Measurements from ENCODE around the gene STYXL1.

STYXL1 gene

DNA sequence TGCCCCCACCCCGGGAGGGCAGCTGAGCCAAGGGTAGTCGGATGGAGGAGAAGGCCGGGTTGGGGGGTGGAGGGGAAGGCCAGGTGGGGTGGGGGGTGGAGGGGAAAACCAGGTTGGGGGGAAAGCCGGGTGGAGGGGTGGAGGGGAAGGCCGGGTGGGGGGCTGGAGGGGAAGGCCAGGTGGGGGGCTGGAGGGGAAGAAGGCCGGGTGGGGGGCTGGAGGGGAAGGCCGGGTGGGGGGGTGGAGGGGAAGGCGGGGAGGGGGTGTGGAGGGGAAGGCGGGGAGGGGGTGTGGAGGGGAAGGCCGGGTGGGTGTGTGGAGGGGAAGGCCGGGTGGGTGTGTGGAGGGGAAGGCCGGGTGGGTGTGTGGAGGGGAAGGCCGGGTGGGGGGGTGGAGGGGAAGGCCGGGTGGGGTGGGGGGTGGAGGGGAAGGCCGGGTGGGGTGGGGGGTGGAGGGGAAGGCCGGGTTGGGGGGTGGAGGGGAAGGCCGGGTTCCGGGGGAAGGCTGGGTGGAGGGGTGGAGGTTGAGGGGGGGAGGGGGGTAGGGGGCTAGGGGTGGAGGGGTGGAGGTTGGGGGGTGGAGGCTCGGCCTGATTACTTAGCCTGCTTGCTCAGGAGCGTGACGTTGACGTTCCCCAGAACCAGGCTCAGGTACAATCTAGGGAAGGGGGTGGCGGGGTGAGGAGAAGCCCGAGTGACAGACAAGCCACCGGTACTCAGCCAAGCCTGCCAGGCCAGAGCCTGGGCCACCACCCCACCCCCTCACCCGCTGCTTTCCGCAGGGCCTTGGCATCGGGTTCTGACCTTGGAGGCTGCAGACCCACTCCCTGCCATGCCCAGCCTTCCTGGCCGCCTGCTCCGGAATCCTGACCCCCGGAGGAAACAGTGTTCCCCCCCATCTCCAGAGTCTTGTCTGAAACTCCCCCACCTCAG lies 59.0 kb downstream of the STYXL1 start:
- Histone ChIP-seq H3K79me2 (ENCODE audit: control insufficient read depth, low read length) (no peaks in the 10 kb centered on the region), H3F3A (ENCODE audit: control insufficient read depth, insufficient read depth) (no peaks in the 10 kb centered on the region), H3K9me2 (replicated peaks; ENCODE audit: control insufficient read depth, low read length) (no peaks in the 10 kb centered on the region), H3K9me3 (ENCODE audit: control insufficient read depth, insufficient read depth, low read length) (no peaks in the 10 kb centered on the region), H3K4me1 (ENCODE audit: control insufficient read depth, low read length) (peaks cover 7% of the 10 kb centered on the region; the same call in 1 of the 2 replicates), H3K4me3 (ENCODE audit: low read length) (no peak overlapping the region), H3K27me3 (ENCODE audit: control insufficient read depth, low read length) (no peaks in the 10 kb centered on the region), H3K4me2 (ENCODE audit: low read length) (no peak overlapping the region), H4K20me1 (ENCODE audit: control insufficient read depth, insufficient read depth, low read depth, low read length) (no peaks in the 10 kb centered on the region; the same call in 1 of the 2 replicates), H3K27ac (ENCODE audit: low read depth, low read length) (no peak overlapping the region), H3K36me3 (ENCODE audit: control insufficient read depth, low read length) (peaks cover 16% of the 10 kb centered on the region; the same call in 1 of the 2 replicates)
- no peak for TF ChIP-seq EZH2phosphoT487 (IDR thresholded peaks at IDR 0.05; ENCODE audit: borderline replicate concordance, low read length)
- TF ChIP-seq, protein P1, sequence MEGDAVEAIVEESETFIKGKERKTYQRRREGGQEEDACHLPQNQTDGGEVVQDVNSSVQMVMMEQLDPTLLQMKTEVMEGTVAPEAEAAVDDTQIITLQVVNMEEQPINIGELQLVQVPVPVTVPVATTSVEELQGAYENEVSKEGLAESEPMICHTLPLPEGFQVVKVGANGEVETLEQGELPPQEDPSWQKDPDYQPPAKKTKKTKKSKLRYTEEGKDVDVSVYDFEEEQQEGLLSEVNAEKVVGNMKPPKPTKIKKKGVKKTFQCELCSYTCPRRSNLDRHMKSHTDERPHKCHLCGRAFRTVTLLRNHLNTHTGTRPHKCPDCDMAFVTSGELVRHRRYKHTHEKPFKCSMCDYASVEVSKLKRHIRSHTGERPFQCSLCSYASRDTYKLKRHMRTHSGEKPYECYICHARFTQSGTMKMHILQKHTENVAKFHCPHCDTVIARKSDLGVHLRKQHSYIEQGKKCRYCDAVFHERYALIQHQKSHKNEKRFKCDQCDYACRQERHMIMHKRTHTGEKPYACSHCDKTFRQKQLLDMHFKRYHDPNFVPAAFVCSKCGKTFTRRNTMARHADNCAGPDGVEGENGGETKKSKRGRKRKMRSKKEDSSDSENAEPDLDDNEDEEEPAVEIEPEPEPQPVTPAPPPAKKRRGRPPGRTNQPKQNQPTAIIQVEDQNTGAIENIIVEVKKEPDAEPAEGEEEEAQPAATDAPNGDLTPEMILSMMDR (IDR thresholded peaks at IDR 0.05; ENCODE audit: low read depth, low read length, poor library complexity, severe bottlenecking), result no peak

DNA sequence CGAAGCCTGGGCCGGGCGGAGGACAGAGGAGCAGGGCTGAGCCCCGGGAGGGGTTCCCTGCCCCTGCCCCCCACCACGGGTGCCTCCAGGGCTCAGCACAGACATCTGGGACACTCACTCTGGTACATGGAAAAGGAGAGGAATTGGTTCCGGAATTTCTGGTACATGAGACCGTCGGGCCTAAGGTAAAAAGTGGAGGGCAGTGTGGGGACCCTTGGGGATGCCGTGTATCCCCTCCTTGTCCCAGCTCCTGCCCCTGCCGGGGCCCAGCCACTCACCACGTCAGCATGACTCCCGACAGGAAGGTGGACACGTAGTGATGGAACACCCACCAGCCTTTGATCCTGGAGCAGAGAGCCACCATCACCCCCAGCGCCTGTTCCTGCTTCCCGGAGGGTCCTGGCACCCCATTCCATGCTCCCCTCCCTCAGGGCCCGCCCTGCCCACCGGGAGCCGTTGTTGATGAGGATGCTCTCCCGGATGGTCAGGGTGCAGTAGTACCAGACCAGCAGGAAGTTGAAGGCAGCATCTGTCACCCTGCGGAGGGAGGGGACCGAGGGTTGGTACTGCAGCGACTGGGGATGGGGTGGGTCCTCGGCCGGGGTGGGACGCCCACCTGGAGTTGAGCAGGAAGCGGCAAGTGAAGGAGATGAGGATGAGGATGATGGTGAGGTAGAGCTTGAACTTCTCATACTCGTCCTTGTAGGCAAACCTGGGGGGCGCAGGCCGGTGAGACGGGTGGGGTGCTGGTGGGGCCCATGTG lies 59.8 kb downstream of the STYXL1 start:
- TF ChIP-seq, protein P1 (IDR thresholded peaks at IDR 0.05; ENCODE audit: low read depth, low read length, poor library complexity, severe bottlenecking), result no peak
- no peak for TF ChIP-seq EZH2phosphoT487 (IDR thresholded peaks at IDR 0.05; ENCODE audit: borderline replicate concordance, low read length)
- H3K36me3 ChIP-seq (ENCODE audit: control insufficient read depth, low read length), result peaks cover 19% of the 10 kb centered on the region; the same call in 1 of the 2 replicates
- H4K20me1 ChIP-seq (ENCODE audit: control insufficient read depth, insufficient read depth, low read depth, low read length), result no peaks in the 10 kb centered on the region; the same call in 1 of the 2 replicates
- H3K9me3 ChIP-seq (ENCODE audit: control insufficient read depth, insufficient read depth, low read length), result no peaks in the 10 kb centered on the region
- no peaks in the 10 kb centered on the region for H3K79me2 ChIP-seq (ENCODE audit: control insufficient read depth, low read length)
- no peak overlapping the region for H3K27ac ChIP-seq (ENCODE audit: low read depth, low read length)
- H3F3A ChIP-seq (ENCODE audit: control insufficient read depth, insufficient read depth), result no peaks in the 10 kb centered on the region
- no peak overlapping the region for H3K4me2 ChIP-seq (ENCODE audit: low read length)
- no peaks in the 10 kb centered on the region for H3K27me3 ChIP-seq (ENCODE audit: control insufficient read depth, low read length)
- H3K4me1 ChIP-seq (ENCODE audit: control insufficient read depth, low read length), result peaks cover 3% of the 10 kb centered on the region; the same call in 1 of the 2 replicates
- no peak overlapping the region for H3K4me3 ChIP-seq (ENCODE audit: low read length)
- H3K9me2 ChIP-seq (replicated peaks; ENCODE audit: control insufficient read depth, low read length), result no peaks in the 10 kb centered on the region

DNA sequence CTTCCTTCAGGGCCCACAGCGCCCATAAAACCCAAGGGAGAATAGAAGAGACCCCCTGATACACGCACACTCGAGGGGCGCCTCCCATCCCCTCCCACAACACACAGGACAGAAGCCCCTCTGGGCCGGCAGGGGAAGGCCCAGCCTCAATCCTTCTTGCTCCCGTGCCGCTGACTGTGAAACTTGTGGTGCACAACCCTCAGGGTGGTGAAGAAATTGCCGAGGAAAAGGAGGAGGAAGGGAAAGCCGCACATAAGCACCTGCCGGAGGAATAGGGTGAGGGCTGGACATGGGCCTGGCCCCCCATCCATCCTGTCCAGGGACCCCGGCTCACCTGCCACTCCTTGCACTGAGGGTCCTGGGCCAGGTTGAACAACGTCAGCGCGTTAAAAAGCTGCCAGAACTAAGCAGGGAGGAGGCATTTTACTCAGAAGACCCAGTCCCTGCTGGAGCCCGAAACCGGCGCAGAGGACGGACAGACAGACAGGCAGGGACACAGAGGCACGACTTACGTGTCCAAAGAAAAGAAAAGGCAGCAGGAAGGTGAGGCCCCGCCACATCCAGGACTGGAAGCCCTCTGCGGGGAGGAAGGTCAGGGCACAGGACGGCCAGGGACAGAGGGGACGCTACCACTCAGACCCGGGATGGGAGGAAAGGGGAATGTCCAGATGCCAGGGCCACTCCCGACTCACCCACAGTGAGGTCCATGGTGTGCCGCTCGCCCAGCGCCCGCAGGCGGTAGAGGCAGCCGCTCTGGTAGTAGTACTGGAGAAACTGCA lies 60.6 kb downstream of the STYXL1 start:
- H3K79me2 ChIP-seq (ENCODE audit: control insufficient read depth, low read length), result no peaks in the 10 kb centered on the region
- peaks cover 3% of the 10 kb centered on the region; the same call in 1 of the 2 replicates for H3K4me1 ChIP-seq (ENCODE audit: control insufficient read depth, low read length)
- peaks cover 19% of the 10 kb centered on the region; the same call in 1 of the 2 replicates for H3K36me3 ChIP-seq (ENCODE audit: control insufficient read depth, low read length)
- H3K9me3 ChIP-seq (ENCODE audit: control insufficient read depth, insufficient read depth, low read length), result no peaks in the 10 kb centered on the region
- no peak overlapping the region for H3K4me3 ChIP-seq (ENCODE audit: low read length)
- H3K27me3 ChIP-seq (ENCODE audit: control insufficient read depth, low read length), result no peaks in the 10 kb centered on the region
- no peaks in the 10 kb centered on the region for H3K9me2 ChIP-seq (replicated peaks; ENCODE audit: control insufficient read depth, low read length)
- no peak overlapping the region for H3K4me2 ChIP-seq (ENCODE audit: low read length)
- H4K20me1 ChIP-seq (ENCODE audit: control insufficient read depth, insufficient read depth, low read depth, low read length), result no peaks in the 10 kb centered on the region; the same call in 1 of the 2 replicates
- TF ChIP-seq EZH2phosphoT487 (IDR thresholded peaks at IDR 0.05; ENCODE audit: borderline replicate concordance, low read length), result no peak
- TF ChIP-seq, protein P1 (IDR thresholded peaks at IDR 0.05; ENCODE audit: low read depth, low read length, poor library complexity, severe bottlenecking), result no peak
- no peak overlapping the region for H3K27ac ChIP-seq (ENCODE audit: low read depth, low read length)
- no peaks in the 10 kb centered on the region for H3F3A ChIP-seq (ENCODE audit: control insufficient read depth, insufficient read depth)
